Heart left ventricle (tissue), 13 donors: ENCODE data around the gene NFIB.

Source experiments
- CTCF ChIP-seq, 12 donors: fragments of 200-600 bp; sonication (generic) in 4 of 12; IDR thresholded peaks; one replicate each; pipeline versions ENCODE4 v1.5.0 to v1.8.0; 2018 to 2022; ENCODE audit warnings: antibody characterized with exemption in 12 of 12, mild to moderate bottlenecking in 5 of 12
- POLR2A ChIP-seq, 2 donors: fragments of 450-650 bp; IDR thresholded peaks; one replicate each; pipeline ENCODE4 v1.6.1; 2017; ENCODE audit warnings: antibody characterized with exemption in 2 of 2, mild to moderate bottlenecking in 2 of 2, moderate library complexity in 2 of 2
- donor health status: ischemic (EF 13 %, LVEDD 7.1; RV severe dilation, severe dysfunction).
- donor health status: DM: no; HTN: yes; CAD: no.
- donor health status: DM: no; HTN: no; CAD: no.
- donor health status: ischemic (EF 25% LVEDD 6.9; RV normal size, moderate dysfunction).
- donor health status: ischemic (EF 25% LVEDD 5.7; RV mildly dilated, moderate dysfunction).
- donor health status: ischemic (EF 35%, LVEDD 5.7; RV mildly dilated, moderate dysfunction).
- donor health status: nonischemic (EF 11% LVEDD 7.7; RV severe dilation, severe dysfunction).
- donor health status: DM: yes; HTN: yes; CAD: no.
- donor health status: PGD.
- donor health status: ischemic (EF 29% LVEDD 5.4; RV normal size, mild dysfunction).
- donor health status: nonischemic (EF 23%, LVEDD 6.1; RV moderate dilation, normal function).

GRCh38 chr9:14107495-14107894, 206.4 kb downstream of the NFIB start:
- TF ChIP-seq POLR2A (IDR thresholded peaks at IDR 0.05) (no peak), CTCF (IDR thresholded peaks at IDR 0.05) (no peak)
